Esophagus squamous epithelium (tissue), 5 donors: ENCODE results near the gene TESMIN. TPM values are rescaled to one million over a fixed set of nuclear protein-coding genes. Genes with fewer than 3 reads are reported as not detected.

Experiments used
- DNase-seq: peaks from one replicate; lab custom pipeline; 2025; lab: John Stamatoyannopoulos, UW
- H3K27ac ChIP-seq, 4 donors: fragments of 200-600 bp; sonication (generic); one replicate each; pipeline ENCODE4 v1.5.1; 2016 to 2019; ENCODE audit warnings: mild to moderate bottlenecking in 1 of 4
- H3K27me3 ChIP-seq, 4 donors: fragments of 200-600 bp; sonication (generic); 1 replicate in 3 of 4; 2 replicates in 1 of 4; pipeline versions ENCODE4 v1.5.1 to v1.6.0; 2017 to 2021; ENCODE audit warnings: antibody characterized with exemption in 1 of 4
- H3K36me3 ChIP-seq, 3 donors: fragments of 200-600 bp; sonication (generic); one replicate each; pipeline ENCODE4 v1.5.1; 2016 to 2019
- H3K4me1 ChIP-seq, 3 donors: fragments of 200-600 bp; sonication (generic); one replicate each; pipeline ENCODE4 v1.5.1; 2017 to 2019
- H3K4me3 ChIP-seq, 4 donors: fragments of 200-600 bp; sonication (generic); 1 replicate in 3 of 4; 2 replicates in 1 of 4; pipeline ENCODE4 v1.5.1; 2016 to 2019; ENCODE audit warnings: mild to moderate bottlenecking in 2 of 4, moderate library complexity in 1 of 4
- H3K9me3 ChIP-seq, 3 donors: fragments of 200-600 bp; sonication (generic); one replicate each; pipeline ENCODE4 v1.5.1; 2016 to 2019
- CTCF ChIP-seq, 6 experiments: fragments of 450-650 bp in 4 of 6; fragments of 200-600 bp in 2 of 6; sonication (generic) in 2 of 6; IDR thresholded peaks; one replicate each; pipeline ENCODE4 v1.5.1; 2016 to 2019; ENCODE audit warnings: antibody characterized with exemption in 6 of 6, mild to moderate bottlenecking in 4 of 6, moderate library complexity in 4 of 6
- POLR2A ChIP-seq, 4 donors: fragments of 450-650 bp; IDR thresholded peaks; one replicate each; pipeline ENCODE4 v1.6.1; 2017; ENCODE audit warnings: antibody characterized with exemption in 4 of 4, mild to moderate bottlenecking in 4 of 4, moderate library complexity in 3 of 4
- WGBS, 2 donors: methylation state at CpG; one replicate each; pipeline ENCODE4 v1.1.5; 2018; 5-methylcytosine and 5-hydroxymethylcytosine counted together
- intact Hi-C: fragments of 100-400 bp; cut with DNase I; formaldehyde crosslinking; loops from one replicate; pipeline ENCODE4 v1.15.0; 2022
- total RNA-seq, 4 donors: library from RNA; depleted of rRNA; stranded (reverse); fragments of >200 nt; gene quantifications; one replicate each; pipeline ENCODE4 v1.1.0, GENCODE V29; 2016
- donor health status: DM: yes; HTN: yes; CAD: no.

The TESMIN gene
- total RNA-seq, 4 donors from 2014 or later: 3.1 to 5.3 (median 4.4) TPM

- Histone ChIP-seq H3K27me3 (peaks cover 14 to 53% (median 17%) of the 10 kb centered on the region in 4 donors), H3K4me3 (no peak overlapping the region), H3K27ac (no peak overlapping the region), H3K4me1 (peaks cover 5 to 18% (median 11%) of the 10 kb centered on the region in 3 donors), H3K9me3 (no peaks in the 10 kb centered on the region), H3K36me3 (no peaks in the 10 kb centered on the region)
- 45 to 75% methylated on average over 1 to 9 of the region's 9 CpGs for WGBS, 2 donors
- TF ChIP-seq CTCF (IDR thresholded peaks at IDR 0.05) (no peak), POLR2A (IDR thresholded peaks at IDR 0.05) (no peak)
- DNase-seq: no peak
- intact Hi-C loops: no loop called here
These were observed 68.8 kb downstream of the TESMIN start for GRCh38 chr11:68682531-68682961.

GRCh38 chr11:68680541-68681231 lies 70.6 kb downstream of the TESMIN start:
- Histone ChIP-seq H3K4me1 (peaks cover 5 to 22% (median 11%) of the 10 kb centered on the region in 3 donors), H3K36me3 (no peaks in the 10 kb centered on the region), H3K27me3 (peaks cover 14 to 42% (median 15%) of the 10 kb centered on the region in 4 donors), H3K9me3 (no peaks in the 10 kb centered on the region), H3K4me3 (no peak overlapping the region), H3K27ac (no peak overlapping the region)
- TF ChIP-seq POLR2A (IDR thresholded peaks at IDR 0.05) (no peak), CTCF (IDR thresholded peaks at IDR 0.05) (no peak)
- WGBS, 2 donors: 77 to 80% methylated on average over 9 to 11 of the region's 17 CpGs
- intact Hi-C loops: no loop called here
- DNase-seq: no peak

- intact Hi-C loops: no loop called here
- Histone ChIP-seq H3K4me3 (no peak overlapping the region), H3K4me1 (peaks cover 0 to 8% (median 0%) of the 10 kb centered on the region in 3 donors), H3K36me3 (no peaks in the 10 kb centered on the region), H3K9me3 (peaks cover 0 to 9% (median 6%) of the 10 kb centered on the region in 3 donors), H3K27ac (no peak overlapping the region), H3K27me3 (peaks cover 0 to 35% (median 0%) of the 10 kb centered on the region in 4 donors)
- no peak for DNase-seq
- TF ChIP-seq CTCF (IDR thresholded peaks at IDR 0.05) (no peak), POLR2A (IDR thresholded peaks at IDR 0.05) (no peak)
- WGBS, 2 donors: 74 to 90% methylated on average over 12 to 14 of the region's 15 CpGs
These were observed 73.3 kb downstream of the TESMIN start for GRCh38 chr11:68678031-68678441.

- TF ChIP-seq CTCF (IDR thresholded peaks at IDR 0.05) (no peak), POLR2A (IDR thresholded peaks at IDR 0.05) (no peak)
- 10 to 13% methylated on average over 3 of the region's 6 CpGs for WGBS, 2 donors
- intact Hi-C loops: no loop called here
- no peak overlapping the region for H3K27ac ChIP-seq
- H3K36me3 ChIP-seq: no peaks in the 10 kb centered on the region
- H3K4me1 ChIP-seq: peaks cover 0 to 8% (median 0%) of the 10 kb centered on the region in 3 donors
- H3K27me3 ChIP-seq: peaks cover 0 to 35% (median 0%) of the 10 kb centered on the region in 4 donors
- no peak overlapping the region for H3K4me3 ChIP-seq
- H3K9me3 ChIP-seq: peaks cover 0 to 9% (median 6%) of the 10 kb centered on the region in 3 donors
- DNase-seq: no peak
These were observed 73.9 kb downstream of the TESMIN start for GRCh38 chr11:68677432-68677831.

- Histone ChIP-seq H3K4me1 (peaks cover 0 to 8% (median 0%) of the 10 kb centered on the region in 3 donors), H3K9me3 (peaks cover 0 to 9% (median 6%) of the 10 kb centered on the region in 3 donors), H3K27me3 (peaks cover 0 to 42% (median 0%) of the 10 kb centered on the region in 4 donors), H3K27ac (no peak overlapping the region), H3K4me3 (no peak overlapping the region), H3K36me3 (no peaks in the 10 kb centered on the region)
- 87 to 89% methylated on average over 16 of the region's 16 CpGs for WGBS, 2 donors
- TF ChIP-seq CTCF (IDR thresholded peaks at IDR 0.05) (no peak), POLR2A (IDR thresholded peaks at IDR 0.05) (no peak)
- intact Hi-C loops: no loop called here
- no peak for DNase-seq
These were observed 76.9 kb downstream of the TESMIN start for GRCh38 chr11:68674461-68674860.
